HTR-8/SVneo (cell line): ENCODE data around the gene DISP3.

Experiments used
- DNase-seq: peaks from one replicate; pipeline ENCODE4 v3.0.0; 2011; ENCODE audit warnings: low spot score, mixed read lengths; ENCODE audit not compliant: insufficient read length
- FAIRE-seq: peaks from 2 replicates; lab custom pipeline; 2011; peaks lifted over from hg19 to GRCh38; lab: Jason Lieb, UNC

The DISP3 gene

DNA sequence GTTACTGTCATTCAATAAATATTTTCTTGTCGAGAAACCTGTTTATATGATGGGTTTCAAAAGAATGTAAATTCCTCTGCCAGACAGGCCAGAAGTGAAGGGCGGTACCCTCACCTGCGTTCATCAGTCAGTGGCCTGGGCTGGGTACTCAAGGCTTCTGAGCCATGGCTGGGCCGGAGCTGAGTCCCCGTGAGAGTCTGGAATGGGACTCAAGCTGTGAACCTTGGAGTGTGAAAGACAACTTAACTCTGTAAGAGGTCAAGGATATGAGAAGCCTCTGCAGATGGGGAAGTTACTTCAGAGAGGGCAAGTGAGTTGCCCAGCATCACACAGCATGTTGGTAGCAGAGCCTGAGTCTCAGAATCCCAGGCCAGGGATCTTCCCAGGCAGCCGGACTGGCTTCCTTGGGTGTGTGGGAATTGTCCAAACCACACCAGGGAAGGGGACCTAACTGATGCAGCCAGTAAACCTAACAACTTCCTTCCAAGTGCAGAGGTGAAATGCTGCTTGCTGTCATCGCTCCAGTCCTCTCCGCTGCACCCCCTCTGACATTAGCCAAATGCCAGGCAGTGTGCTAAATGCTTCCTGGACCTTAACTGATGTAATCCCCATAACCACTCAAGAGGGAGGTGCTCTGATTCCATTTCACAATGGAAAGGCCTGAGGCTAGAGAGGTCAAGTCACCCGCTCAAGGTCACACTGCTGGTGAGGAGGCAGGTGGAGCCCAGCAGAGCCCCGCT, 4.8 kb downstream of the DISP3 start:
- DNase-seq (no peak), FAIRE-seq (no peak)

DNA sequence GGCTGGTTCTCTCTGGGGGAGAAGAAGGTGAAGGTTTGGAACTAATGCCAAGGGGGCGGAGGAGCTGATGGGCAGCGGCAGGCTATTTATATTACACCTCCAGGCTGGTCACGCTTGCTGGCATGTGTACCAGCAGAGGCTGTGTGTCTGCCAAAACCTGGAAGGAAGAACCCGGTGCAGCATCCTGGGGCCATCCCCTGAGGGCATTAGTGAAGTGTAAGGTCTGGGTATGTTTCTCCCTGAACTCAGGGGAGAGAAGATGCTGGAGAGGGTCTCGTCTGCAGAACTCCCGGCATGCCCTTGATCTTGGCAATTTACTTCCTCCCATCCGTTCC, 5.3 kb downstream of the DISP3 start:
- FAIRE-seq, result no peak

DNA sequence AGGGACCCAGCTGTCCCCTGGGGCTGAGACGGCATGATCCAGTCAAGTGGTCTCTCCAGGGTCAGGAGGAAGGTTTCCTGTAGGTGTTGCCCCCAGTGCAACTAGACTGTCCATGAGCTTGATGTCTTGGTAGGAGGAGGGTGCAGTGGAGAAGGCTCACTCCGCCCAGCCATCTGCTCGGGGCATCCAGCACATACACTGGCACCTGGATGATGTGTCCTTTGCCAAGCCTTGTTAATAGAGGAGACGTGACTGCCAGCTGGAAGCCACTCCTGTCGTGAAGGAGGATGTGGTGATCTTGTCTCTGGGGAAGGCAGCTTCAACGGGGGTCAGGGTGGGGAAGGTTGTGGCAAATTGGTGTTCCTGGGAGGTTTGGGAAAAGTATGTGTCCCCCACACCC, 6.2 kb downstream of the DISP3 start:
- DNase-seq (no peak), FAIRE-seq (no peak)

More for the DNA sequence above, 5.3 kb downstream of the DISP3 start:
- DNase-seq, result no peak

DNA sequence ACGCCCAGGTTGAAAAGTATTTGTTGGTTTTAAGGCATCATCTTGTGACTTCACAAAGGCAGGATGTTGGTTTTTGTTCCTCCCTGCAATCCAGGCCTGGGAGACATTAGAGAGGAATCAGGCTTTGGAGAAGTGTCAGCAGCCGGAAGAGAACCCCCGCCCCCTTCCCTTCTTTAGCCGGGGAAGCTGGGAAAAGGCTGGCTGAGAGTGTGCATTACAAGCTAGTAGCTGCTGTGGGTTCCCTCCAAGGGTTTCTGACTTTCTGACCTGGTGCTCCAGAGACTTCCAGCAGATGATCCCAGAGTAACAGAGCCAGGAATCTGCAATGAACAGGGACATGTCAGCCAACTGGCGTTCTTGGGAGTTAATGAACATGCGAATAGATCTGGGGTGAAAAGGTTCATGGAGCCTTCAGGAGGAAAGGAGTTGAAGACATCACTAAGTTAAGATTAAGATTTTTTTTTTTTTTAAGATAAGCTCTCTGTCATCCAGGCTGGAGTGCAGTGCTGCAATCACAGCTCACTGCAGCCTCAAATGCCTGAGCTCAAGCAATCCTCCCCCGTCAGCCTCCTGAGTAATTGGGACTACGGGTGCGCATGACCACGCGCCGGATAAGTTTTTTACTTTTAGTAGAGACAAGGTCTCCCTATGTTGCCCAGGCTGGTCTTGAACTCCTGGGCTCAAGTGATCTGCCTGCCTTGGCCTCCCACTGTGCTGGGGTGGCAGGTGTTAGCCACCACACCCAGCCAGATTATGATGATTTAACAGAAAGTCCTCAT, 7.5 kb downstream of the DISP3 start:
- FAIRE-seq (no peak), DNase-seq (no peak)

DNA sequence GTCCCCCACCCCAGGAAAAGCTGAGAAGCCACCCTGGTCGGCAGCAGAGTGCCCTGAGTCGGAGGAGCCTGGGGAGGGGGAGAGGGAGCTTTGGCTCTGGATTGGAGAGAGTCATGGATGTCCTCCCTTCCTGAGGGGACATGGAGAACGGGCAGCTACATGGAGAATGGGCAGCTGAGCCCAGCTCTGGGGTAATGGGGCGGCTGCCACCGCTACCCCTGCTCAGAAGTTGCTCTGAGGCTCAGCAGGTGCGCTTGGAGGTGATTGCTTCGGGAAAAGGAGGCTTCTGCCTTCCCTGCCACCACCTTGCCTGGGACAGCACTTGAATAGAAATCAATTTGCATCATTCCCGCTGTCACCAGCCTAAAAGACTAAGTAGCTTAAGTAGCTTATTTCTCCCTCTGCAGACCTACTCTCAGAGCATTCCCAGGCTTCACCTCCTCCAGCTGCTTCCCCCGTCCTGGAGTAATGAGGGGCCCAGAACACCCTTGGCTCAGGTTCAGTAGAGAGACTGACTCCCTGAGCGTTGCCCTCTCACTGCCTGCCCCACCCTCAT, 8.3 kb downstream of the DISP3 start:
- no peak for FAIRE-seq

DNA sequence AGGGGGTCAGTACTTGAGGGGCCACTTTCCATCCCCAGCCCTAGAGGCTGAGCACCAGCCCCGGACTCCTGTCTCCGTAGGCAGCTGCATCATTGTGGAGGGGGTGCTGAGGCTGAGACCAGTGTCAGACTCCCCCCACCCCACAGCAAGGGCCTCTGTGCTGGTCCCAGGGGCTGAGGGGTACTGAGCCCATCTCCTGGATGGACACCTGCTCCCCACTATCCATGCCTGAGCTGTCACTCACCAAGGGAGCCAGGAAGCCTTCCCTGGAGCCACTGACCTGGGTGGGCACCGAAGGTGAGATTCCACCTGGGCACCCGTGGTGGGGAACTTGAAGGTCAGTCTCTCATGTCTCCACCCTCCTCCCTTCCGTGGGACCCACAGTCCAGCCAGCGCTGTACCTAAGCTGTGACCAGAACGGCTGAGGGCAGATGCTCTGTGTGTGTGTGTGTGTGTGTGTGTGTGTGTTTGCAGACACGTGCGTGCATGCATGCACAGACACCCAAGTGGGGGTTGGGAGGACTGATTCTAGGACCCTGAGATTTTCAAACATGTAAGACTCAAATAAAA, 9.3 kb downstream of the DISP3 start:
- DNase-seq (no peak), FAIRE-seq (no peak)

More for the DNA sequence above, 8.3 kb downstream of the DISP3 start:
- DNase-seq, result no peak

DNA sequence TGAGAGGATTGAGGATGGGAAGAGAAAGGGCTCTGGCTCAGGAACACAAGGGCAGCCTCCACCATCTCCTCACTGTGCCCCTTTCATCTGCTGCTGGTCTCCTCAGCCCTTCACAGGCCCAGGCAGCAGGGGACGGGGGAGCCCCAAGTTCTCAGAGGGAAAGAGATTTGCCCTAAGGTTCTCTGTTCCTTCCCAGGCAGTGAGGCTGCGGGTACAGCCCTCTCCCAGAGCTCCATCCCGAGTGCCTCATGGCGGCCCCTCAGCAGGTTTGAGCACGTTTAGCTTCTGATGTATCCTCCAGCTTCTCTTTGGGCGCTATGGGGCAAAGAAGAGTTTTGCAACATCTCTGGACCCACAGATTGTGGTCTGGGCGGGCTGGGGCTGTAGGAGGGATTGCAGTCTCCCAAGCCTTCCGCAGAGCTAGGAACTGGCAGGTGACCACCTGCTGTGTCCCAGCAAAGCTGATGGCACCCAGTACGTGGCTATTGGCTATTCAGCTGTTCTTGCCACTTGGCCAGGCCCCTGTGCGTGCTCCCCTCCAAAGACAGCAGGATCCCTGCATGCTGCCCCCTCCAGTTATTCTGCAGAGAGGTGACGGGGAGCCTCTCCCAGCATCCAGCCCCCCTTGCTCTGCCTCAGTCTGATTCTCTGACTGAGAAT, 10.1 kb downstream of the DISP3 start:
- FAIRE-seq (no peak), DNase-seq (no peak)

DNA sequence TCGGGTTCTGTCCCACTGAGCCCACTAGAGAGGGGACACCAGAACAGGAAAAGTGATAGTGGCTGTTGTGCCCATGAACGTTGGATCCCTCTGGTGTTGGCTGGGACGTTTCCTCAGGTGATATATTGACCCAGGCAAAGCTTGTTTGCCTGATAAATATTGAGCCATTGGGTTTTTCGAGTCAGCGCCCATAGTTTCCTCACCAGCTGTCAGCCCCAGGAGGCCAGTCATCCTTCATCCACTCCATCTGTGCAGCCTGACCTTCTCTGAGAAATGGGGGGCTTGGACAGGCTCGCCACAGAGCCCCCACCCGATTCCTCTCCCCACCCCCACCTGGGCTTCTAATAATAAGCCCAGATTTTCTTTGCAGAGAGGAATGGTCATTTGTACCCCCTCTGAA, 13.3 kb downstream of the DISP3 start:
- DNase-seq (no peak), FAIRE-seq (no peak)

DNA sequence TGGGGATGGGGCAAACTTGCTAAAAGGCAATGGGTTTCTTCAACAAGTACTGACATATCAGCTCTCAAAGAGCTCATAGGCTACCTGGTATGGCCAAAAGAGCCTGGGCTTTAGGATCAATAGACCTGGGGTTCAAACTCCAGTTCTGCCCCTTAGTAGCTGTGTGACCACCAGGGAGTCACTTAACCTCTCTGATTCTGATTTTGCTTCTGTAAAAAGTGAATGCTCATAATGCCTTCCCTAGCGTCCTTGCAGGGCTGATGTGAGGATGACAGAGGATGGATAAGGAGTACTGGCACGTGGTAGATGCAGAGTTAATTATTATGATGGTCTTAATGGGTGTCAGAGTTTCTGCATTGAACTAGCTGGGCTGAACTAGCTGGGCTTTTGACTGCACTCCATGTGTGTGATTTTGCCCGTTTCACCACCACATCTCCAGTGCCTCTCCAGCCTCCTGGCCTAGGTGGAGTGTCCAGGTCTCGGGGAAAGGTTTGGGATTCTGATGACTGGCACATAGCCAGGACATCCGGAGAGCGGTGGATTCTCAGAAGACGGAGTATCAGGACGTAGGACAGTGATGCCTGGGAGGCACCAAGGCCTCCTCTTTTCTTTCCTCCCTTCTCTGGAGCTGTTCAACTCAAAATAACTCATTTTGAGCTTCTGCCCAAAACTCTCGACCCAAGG, 15.2 kb downstream of the DISP3 start:
- no peak for DNase-seq
- no peak for FAIRE-seq

DNA sequence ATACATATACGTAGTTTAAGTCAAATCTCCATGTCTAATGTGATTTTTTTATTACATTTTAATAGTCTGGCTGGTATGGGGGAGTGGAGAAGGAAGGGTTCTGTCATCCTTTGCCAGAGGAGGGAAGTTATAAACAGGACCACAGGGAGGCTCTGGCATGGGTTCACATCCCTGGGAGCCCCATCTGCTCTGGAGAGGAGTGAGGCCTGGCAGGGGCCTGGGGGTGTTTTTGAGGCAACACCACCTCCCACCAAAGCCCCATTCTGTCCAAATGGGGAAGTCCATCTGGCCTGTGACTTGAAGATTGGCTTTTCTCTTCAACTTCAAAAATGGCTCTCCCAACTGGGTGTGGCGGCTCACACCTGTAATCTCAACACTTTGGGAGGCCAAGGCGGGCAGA, 15.8 kb downstream of the DISP3 start:
- FAIRE-seq (no peak), DNase-seq (no peak)

DNA sequence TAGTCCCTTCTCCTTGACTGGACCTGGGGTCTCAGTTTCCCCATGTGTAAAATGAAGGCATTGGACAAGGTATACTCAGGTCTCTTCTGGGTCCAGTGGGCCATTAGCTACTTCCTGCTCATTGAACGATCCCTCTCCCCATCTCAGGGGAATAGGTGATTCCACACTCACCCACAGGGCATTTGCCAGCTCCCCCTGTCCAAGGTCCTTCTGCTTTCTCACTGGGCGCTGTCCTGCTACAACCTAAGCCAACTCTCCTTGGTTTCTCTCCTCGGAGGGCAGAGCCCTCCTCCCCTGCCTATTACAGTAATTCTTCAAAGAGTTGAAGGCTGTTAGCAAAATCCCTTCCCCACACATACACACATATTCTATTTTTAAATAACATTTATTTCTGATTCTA, 16.6 kb downstream of the DISP3 start:
- FAIRE-seq (no peak), DNase-seq (no peak)

DNA sequence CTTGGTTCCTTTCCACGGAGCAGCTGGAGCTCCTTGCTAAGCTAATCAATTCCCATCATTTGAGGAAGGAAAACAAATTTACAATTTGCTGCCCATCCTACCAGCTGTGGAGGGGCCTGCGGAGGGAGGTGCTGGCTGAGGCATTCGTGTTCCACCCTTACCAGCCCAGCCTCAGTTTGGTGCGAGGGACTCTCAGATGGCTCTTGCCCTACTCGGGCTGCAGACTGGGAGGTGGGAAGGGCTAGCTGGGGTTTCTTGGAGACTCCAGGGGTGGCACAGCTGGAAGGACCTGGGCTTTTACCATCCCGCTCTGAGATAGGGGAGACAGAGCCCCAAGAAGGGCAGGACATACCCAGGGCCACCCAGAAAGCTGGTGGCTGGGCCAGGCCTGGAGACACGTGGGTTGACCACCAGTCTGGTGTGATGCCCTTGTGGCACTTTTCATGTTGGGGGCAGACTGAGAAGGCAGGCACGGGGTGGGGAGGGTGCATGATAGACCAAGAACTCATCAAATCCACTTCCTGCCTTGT, 17.7 kb downstream of the DISP3 start:
- FAIRE-seq (no peak), DNase-seq (no peak)

DNA sequence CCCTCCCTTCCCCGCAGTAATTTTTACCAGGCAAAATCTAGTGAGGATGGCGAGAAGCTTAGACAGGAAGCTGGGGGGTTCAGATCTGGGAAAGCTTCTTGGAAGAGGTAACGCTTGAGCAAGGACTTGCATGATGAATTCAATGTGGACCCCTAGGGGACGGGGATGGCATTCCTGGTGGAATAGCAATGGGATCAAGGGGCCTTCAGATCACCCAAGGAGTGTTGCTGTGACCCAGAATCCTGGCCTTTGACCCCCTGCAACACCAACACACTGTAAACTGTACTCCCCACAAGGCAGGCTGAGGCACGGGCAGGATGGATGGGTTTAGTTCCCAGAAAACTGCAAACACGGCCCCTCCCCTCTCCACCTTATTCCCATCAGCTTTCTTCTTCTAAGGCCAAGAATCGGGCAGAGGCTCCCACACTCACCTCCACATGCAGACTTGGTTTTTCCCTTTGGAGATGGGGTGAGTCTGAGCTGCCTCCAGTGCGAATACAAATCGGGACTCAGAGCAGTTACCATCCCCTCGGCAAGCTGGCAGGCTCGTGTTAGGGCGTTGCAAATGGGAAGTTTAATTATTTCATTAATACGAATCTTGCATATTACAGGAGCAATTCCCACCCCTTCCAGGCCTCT, 20.1 kb downstream of the DISP3 start:
- FAIRE-seq (no peak), DNase-seq (no peak)

DNA sequence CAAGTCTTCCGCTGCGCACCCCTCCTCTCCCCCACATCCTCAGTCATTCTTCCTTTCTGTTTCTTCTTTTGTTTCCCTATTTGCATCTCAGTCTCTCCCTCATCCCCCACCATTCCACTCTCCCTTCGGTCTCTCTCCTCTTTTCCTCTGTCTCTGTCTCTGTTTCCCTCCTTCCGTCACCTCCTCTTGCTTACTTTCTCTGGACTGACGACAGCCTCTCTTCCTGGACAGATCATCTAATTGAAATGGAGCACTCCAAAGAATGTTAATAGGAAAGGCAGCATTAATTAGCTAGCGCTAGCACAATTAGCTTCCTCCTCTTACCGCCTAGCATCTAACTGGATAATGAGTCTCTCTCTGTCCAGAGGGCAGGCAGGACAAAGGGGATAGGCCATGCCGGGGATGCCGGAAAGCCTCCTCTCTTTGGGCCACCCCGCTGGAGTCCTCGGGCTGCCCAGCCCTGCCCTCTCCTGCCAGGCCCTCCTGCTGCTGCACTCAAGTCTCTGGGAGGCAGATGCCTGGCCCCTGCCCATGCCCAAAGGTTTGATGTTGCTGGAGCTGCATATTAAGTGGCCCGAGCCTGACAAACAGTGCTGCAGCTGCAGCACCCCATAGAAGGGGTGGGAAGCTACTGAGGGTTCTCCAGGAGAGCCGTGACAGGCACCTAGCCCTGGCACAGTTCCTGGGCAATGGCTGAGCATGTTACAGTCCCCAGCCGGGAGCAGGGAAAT, 20.8 kb downstream of the DISP3 start:
- no peak for DNase-seq
- FAIRE-seq, result no peak

DNA sequence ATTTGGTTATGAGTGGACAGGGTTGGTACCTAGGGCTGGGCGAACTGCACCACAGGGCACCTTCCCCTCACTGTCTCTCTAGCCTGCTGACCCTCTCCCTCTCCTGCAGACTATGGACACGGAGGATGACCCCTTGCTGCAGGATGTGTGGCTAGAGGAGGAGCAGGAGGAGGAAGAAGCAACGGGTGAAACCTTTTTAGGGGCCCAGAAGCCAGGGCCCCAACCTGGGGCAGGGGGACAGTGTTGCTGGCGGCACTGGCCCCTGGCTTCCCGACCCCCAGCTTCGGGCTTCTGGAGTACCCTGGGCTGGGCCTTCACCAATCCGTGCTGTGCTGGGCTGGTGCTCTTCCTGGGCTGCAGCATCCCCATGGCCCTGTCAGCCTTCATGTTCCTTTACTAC, 21.9 kb downstream of the DISP3 start:
- no peak for FAIRE-seq

DNA sequence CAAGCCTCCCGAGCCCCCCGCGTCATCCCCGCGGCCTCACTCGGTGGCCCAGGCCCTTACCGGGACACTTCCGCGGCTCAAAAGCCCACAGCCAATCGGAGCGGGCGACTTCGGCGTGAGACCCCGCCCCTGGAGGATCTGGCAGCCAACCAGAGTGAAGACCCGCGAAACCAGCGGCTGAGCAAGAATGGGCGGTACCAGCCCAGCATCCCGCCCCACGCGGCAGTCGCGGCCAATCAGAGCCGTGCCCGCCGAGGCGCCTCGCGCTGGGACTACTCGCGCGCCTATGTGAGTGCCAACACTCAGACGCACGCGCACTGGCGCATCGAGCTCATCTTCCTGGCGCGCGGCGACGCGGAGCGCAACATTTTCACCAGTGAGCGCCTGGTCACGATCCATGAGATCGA, 22.5 kb downstream of the DISP3 start:
- DNase-seq (no peak), FAIRE-seq (no peak)

More for the DNA sequence above, 21.9 kb downstream of the DISP3 start:
- DNase-seq, result no peak

DNA sequence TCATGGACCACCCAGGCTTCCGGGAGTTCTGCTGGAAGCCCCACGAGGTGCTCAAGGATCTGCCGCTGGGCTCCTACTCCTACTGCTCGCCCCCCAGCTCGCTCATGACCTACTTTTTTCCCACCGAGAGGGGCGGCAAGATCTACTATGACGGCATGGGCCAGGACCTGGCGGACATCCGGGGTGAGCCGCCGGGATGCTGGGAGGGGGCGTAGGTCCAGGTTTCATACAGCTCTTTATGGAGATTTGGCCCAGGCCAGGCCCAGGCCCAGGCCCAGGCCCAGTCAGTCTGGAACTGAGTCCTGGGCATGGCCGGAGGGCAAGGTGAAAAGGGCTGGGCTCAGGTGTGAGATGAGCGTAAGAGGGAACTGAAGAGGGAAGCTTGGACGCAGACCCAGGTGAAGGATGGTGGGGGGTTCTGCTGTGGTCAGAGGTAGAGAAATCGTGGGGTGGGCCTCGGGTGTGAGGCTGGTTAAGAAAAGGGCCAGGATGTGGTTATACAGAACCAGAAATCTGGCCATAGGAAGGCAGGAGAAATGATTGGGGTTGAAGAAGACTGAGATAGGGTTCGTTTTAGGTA, 23.0 kb downstream of the DISP3 start:
- no peak for FAIRE-seq
- no peak for DNase-seq

DNA sequence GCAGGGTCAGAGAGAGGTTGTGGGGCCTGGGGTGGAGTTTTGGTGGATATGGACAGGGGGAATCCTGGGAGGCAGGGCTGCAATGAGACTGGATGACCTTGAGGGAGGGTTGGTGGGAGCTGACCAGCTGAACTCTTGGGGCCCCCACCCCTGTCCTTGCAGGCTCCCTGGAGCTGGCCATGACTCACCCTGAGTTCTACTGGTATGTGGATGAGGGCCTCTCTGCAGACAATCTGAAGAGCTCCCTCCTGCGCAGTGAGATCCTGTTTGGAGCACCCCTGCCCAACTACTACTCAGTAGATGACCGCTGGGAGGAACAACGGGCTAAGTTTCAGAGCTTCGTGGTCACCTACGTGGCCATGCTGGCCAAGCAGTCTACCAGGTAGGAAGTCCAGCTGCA, 23.6 kb downstream of the DISP3 start:
- no peak for FAIRE-seq
- no peak for DNase-seq
